ENCODE measurements around the gene ATP2B2.

The ATP2B2 gene

DNA sequence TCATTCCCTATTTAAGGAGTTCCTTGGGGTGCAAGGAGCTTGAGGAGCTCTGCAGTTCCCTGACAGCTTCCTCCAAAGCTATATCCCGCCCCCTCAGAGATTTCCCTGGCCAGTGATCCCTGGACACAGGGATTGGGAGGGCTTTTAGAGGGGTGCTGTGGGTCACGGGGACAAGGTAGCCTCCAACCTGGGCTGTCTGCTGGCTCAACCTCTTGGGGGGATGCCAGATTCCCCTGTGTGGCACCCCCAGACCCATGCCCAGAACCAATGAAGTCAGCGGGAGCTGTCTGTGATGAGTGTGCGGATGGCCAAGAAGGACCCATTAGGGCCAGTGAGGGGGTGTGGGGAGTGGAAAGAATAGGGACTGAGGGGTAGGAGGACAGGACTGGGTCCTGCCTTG lies 21.0 kb upstream of the ATP2B2 start:
- no peak overlapping the region for H3K18ac ChIP-seq (ENCODE audit: low read depth in 1 of 2, low read length in 2 of 2)
- H2BK15ac ChIP-seq (ENCODE audit: low read depth, poor library complexity, severe bottlenecking), result no peak overlapping the region
- H2AK5ac ChIP-seq (ENCODE audit: low read length, severe bottlenecking), result no peak overlapping the region
- no peak overlapping the region for H3K4me2 ChIP-seq (ENCODE audit: low read length, poor library complexity, severe bottlenecking)
- H4K8ac ChIP-seq (ENCODE audit: low read length), result no peak overlapping the region
- no peaks in the 10 kb centered on the region for H3K9me3 ChIP-seq (ENCODE audit: control insufficient read depth, low read length)
- no peak overlapping the region for H3K9ac ChIP-seq (ENCODE audit: low read length)
- H2BK120ac ChIP-seq (ENCODE audit: low read depth, low read length), result no peak overlapping the region
- H3K23ac ChIP-seq (ENCODE audit: low read length in 2 of 2), result no peak overlapping the region
- no peak overlapping the region for H2AFZ ChIP-seq (ENCODE audit: low read depth, low read length)
- H3K27me3 ChIP-seq (ENCODE audit: control insufficient read depth in 1 of 2, insufficient read depth in 1 of 2, low read length in 2 of 2), result peaks cover 42 to 90% of the 10 kb centered on the region in 2 experiments
- H3K79me1 ChIP-seq (replicated peaks; ENCODE audit: low read length, poor library complexity, severe bottlenecking), result no peaks in the 10 kb centered on the region
- no peaks in the 10 kb centered on the region for H3K4me1 ChIP-seq (ENCODE audit: control insufficient read depth, insufficient read depth, low read depth, low read length)
- whole genome bisulfite sequencing, result 81% methylated on average over 4 of the region's 4 CpGs
- no peak overlapping the region for H2BK5ac ChIP-seq (ENCODE audit: low read depth, low read length, poor library complexity, severe bottlenecking)
- DNase-seq, result no peak
- no peaks in the 10 kb centered on the region for H3K36me3 ChIP-seq (ENCODE audit: control insufficient read depth in 1 of 2, insufficient read depth in 2 of 2, low read depth in 1 of 2, low read length in 2 of 2)
- H3K4ac ChIP-seq (ENCODE audit: low read depth in 1 of 2, low read length in 2 of 2), result no peak overlapping the region
- H3K27ac ChIP-seq (ENCODE audit: low read length, poor library complexity, severe bottlenecking), result no peak overlapping the region
- H3K4me3 ChIP-seq (ENCODE audit: insufficient read depth in 1 of 2, low read depth in 1 of 2, low read length in 2 of 2), result no peak overlapping the region
- H2BK12ac ChIP-seq (ENCODE audit: low read length in 2 of 2), result no peak overlapping the region
- H4K91ac ChIP-seq (ENCODE audit: low read length), result no peak overlapping the region
- no peak overlapping the region for H3K14ac ChIP-seq (ENCODE audit: low read length in 2 of 2)

DNA sequence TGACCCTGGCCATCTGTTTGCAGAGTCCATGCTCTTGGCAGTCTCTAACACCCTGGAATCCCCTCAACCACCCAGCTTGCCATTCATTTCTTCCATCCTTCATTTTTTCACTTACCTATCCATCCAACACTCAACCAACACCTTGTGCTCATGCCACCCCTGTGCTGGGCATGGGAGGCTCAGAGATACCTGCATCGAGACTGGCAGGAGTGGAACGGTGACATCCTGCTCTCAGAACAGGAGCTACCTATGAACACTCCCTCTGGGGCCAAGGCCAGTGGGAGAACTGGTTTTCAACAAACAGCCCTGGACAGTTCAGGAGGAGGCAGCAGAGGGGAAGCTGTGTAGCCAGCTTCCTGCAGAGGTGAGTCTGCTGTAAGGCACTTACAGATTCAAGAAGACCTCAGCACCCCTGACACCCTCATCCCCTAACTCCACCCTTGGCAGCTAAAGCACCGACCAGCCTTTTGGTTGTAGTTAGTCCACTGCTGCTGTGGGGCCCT lies 19.5 kb upstream of the ATP2B2 start:
- 81% methylated on average over 3 of the region's 3 CpGs for WGBS
- H3K18ac ChIP-seq (ENCODE audit: low read depth in 1 of 2, low read length in 2 of 2), result no peak overlapping the region
- no peaks in the 10 kb centered on the region for H3K36me3 ChIP-seq (ENCODE audit: control insufficient read depth in 1 of 2, insufficient read depth in 2 of 2, low read depth in 1 of 2, low read length in 2 of 2)
- H4K91ac ChIP-seq (ENCODE audit: low read length), result no peak overlapping the region
- no peak overlapping the region for H2BK120ac ChIP-seq (ENCODE audit: low read depth, low read length)
- no peak overlapping the region for H3K4ac ChIP-seq (ENCODE audit: low read depth in 1 of 2, low read length in 2 of 2)
- H3K14ac ChIP-seq (ENCODE audit: low read length in 2 of 2), result no peak overlapping the region
- no peak for DNase-seq
- no peak overlapping the region for H2AFZ ChIP-seq (ENCODE audit: low read depth, low read length)
- H3K23ac ChIP-seq (ENCODE audit: low read length in 2 of 2), result no peak overlapping the region
- H3K79me1 ChIP-seq (replicated peaks; ENCODE audit: low read length, poor library complexity, severe bottlenecking), result no peaks in the 10 kb centered on the region
- H3K9me3 ChIP-seq (ENCODE audit: control insufficient read depth, low read length), result no peaks in the 10 kb centered on the region
- H3K4me2 ChIP-seq (ENCODE audit: low read length, poor library complexity, severe bottlenecking), result no peak overlapping the region
- H3K4me1 ChIP-seq (ENCODE audit: control insufficient read depth, insufficient read depth, low read depth, low read length), result no peaks in the 10 kb centered on the region
- H2BK15ac ChIP-seq (ENCODE audit: low read depth, poor library complexity, severe bottlenecking), result no peak overlapping the region
- H2BK12ac ChIP-seq (ENCODE audit: low read length in 2 of 2), result no peak overlapping the region
- H3K9ac ChIP-seq (ENCODE audit: low read length), result no peak overlapping the region
- H2AK5ac ChIP-seq (ENCODE audit: low read length, severe bottlenecking), result no peak overlapping the region
- H3K4me3 ChIP-seq (ENCODE audit: insufficient read depth in 1 of 2, low read depth in 1 of 2, low read length in 2 of 2), result no peak overlapping the region
- peaks cover 47 to 91% of the 10 kb centered on the region in 2 experiments for H3K27me3 ChIP-seq (ENCODE audit: control insufficient read depth in 1 of 2, insufficient read depth in 1 of 2, low read length in 2 of 2)
- no peak overlapping the region for H2BK5ac ChIP-seq (ENCODE audit: low read depth, low read length, poor library complexity, severe bottlenecking)
- no peak overlapping the region for H3K27ac ChIP-seq (ENCODE audit: low read length, poor library complexity, severe bottlenecking)
- H4K8ac ChIP-seq (ENCODE audit: low read length), result no peak overlapping the region

DNA sequence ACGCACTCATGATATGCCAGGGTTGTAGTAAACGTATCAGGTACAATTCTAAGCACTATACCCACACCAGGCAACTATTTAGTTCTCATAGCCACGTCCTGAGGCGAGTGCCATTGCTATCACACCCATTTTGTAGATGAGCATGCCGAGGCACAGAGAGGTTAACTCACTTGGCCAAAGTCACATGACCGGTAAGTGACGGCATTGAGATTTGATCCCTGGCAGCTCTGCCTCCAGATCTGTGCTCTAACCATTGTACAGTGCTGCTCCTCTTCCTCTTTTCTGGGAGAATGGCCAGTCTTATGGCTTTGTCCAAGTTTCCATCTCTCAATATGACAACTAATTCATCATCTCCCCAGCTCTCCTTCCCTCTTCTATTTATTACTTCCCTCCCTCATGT lies 18.9 kb upstream of the ATP2B2 start:
- H3K4me1 ChIP-seq (ENCODE audit: control insufficient read depth, insufficient read depth, low read depth, low read length), result peaks cover under 1% of the 10 kb centered on the region
- no peak overlapping the region for H3K27ac ChIP-seq (ENCODE audit: low read length, poor library complexity, severe bottlenecking)
- no peaks in the 10 kb centered on the region for H3K79me1 ChIP-seq (replicated peaks; ENCODE audit: low read length, poor library complexity, severe bottlenecking)
- no peak overlapping the region for H4K8ac ChIP-seq (ENCODE audit: low read length)
- no peak overlapping the region for H3K9ac ChIP-seq (ENCODE audit: low read length)
- 62% methylated on average over 7 of the region's 7 CpGs for WGBS
- H4K91ac ChIP-seq (ENCODE audit: low read length), result no peak overlapping the region
- no peak overlapping the region for H2BK12ac ChIP-seq (ENCODE audit: low read length in 2 of 2)
- no peak overlapping the region for H3K4me3 ChIP-seq (ENCODE audit: insufficient read depth in 1 of 2, low read depth in 1 of 2, low read length in 2 of 2)
- no peak overlapping the region for H2BK120ac ChIP-seq (ENCODE audit: low read depth, low read length)
- H3K4me2 ChIP-seq (ENCODE audit: low read length, poor library complexity, severe bottlenecking), result no peak overlapping the region
- H3K36me3 ChIP-seq (ENCODE audit: control insufficient read depth in 1 of 2, insufficient read depth in 2 of 2, low read depth in 1 of 2, low read length in 2 of 2), result no peaks in the 10 kb centered on the region
- H2BK5ac ChIP-seq (ENCODE audit: low read depth, low read length, poor library complexity, severe bottlenecking), result no peak overlapping the region
- no peak overlapping the region for H3K14ac ChIP-seq (ENCODE audit: low read length in 2 of 2)
- DNase-seq, result no peak
- no peak overlapping the region for H3K4ac ChIP-seq (ENCODE audit: low read depth in 1 of 2, low read length in 2 of 2)
- no peak overlapping the region for H2BK15ac ChIP-seq (ENCODE audit: low read depth, poor library complexity, severe bottlenecking)
- H3K18ac ChIP-seq (ENCODE audit: low read depth in 1 of 2, low read length in 2 of 2), result no peak overlapping the region
- H2AK5ac ChIP-seq (ENCODE audit: low read length, severe bottlenecking), result no peak overlapping the region
- H2AFZ ChIP-seq (ENCODE audit: low read depth, low read length), result no peak overlapping the region
- H3K27me3 ChIP-seq (ENCODE audit: control insufficient read depth in 1 of 2, insufficient read depth in 1 of 2, low read length in 2 of 2), result peaks cover 47 to 91% of the 10 kb centered on the region in 2 experiments
- H3K9me3 ChIP-seq (ENCODE audit: control insufficient read depth, low read length), result no peaks in the 10 kb centered on the region
- no peak overlapping the region for H3K23ac ChIP-seq (ENCODE audit: low read length in 2 of 2)

DNA sequence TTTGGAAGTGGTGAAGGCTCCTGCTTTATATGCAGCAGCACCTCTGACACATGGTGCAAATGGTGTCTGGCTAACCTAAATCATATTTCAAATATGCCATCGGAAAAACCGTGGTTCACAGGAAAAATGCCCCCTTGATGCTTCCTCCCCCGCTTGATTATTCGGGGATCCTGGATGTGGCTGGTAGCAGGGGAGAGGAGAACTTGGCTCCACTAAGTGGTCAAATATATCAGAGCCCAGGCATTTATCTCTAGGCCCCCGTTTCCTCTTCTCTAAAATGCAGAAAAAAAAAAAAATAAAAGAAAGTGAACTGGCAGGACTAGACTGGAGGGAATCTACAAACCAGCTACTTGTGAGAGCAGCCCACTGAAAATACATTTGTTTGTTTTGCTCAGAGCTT lies 18.2 kb upstream of the ATP2B2 start:
- no peak overlapping the region for H3K9ac ChIP-seq (ENCODE audit: low read length)
- no peaks in the 10 kb centered on the region for H3K36me3 ChIP-seq (ENCODE audit: control insufficient read depth in 1 of 2, insufficient read depth in 2 of 2, low read depth in 1 of 2, low read length in 2 of 2)
- H3K27ac ChIP-seq (ENCODE audit: low read length, poor library complexity, severe bottlenecking), result no peak overlapping the region
- H2AFZ ChIP-seq (ENCODE audit: low read depth, low read length), result no peak overlapping the region
- H3K79me1 ChIP-seq (replicated peaks; ENCODE audit: low read length, poor library complexity, severe bottlenecking), result no peaks in the 10 kb centered on the region
- no peak overlapping the region for H3K23ac ChIP-seq (ENCODE audit: low read length in 2 of 2)
- no peak overlapping the region for H3K4me2 ChIP-seq (ENCODE audit: low read length, poor library complexity, severe bottlenecking)
- no peak overlapping the region for H3K4ac ChIP-seq (ENCODE audit: low read depth in 1 of 2, low read length in 2 of 2)
- DNase-seq, result no peak
- H4K91ac ChIP-seq (ENCODE audit: low read length), result no peak overlapping the region
- H2BK15ac ChIP-seq (ENCODE audit: low read depth, poor library complexity, severe bottlenecking), result no peak overlapping the region
- H2BK5ac ChIP-seq (ENCODE audit: low read depth, low read length, poor library complexity, severe bottlenecking), result no peak overlapping the region
- H2BK120ac ChIP-seq (ENCODE audit: low read depth, low read length), result no peak overlapping the region
- no peak overlapping the region for H3K18ac ChIP-seq (ENCODE audit: low read depth in 1 of 2, low read length in 2 of 2)
- no peak overlapping the region for H3K4me3 ChIP-seq (ENCODE audit: insufficient read depth in 1 of 2, low read depth in 1 of 2, low read length in 2 of 2)
- H2AK5ac ChIP-seq (ENCODE audit: low read length, severe bottlenecking), result no peak overlapping the region
- H2BK12ac ChIP-seq (ENCODE audit: low read length in 2 of 2), result no peak overlapping the region
- 84% methylated on average over 4 of the region's 5 CpGs for WGBS
- H3K27me3 ChIP-seq (ENCODE audit: control insufficient read depth in 1 of 2, insufficient read depth in 1 of 2, low read length in 2 of 2), result peaks cover 40 to 90% of the 10 kb centered on the region in 2 experiments
- H4K8ac ChIP-seq (ENCODE audit: low read length), result no peak overlapping the region
- peaks cover 5% of the 10 kb centered on the region for H3K4me1 ChIP-seq (ENCODE audit: control insufficient read depth, insufficient read depth, low read depth, low read length)
- H3K9me3 ChIP-seq (ENCODE audit: control insufficient read depth, low read length), result no peaks in the 10 kb centered on the region
- no peak overlapping the region for H3K14ac ChIP-seq (ENCODE audit: low read length in 2 of 2)
